ENCODE results near the gene DCST2. TPM values are rescaled to one million over a fixed set of nuclear protein-coding genes. Genes with fewer than 3 reads are reported as not detected.

Gene DCST2
- total RNA-seq, 1 experiment from 2014 or later: 0.90 TPM

DNA sequence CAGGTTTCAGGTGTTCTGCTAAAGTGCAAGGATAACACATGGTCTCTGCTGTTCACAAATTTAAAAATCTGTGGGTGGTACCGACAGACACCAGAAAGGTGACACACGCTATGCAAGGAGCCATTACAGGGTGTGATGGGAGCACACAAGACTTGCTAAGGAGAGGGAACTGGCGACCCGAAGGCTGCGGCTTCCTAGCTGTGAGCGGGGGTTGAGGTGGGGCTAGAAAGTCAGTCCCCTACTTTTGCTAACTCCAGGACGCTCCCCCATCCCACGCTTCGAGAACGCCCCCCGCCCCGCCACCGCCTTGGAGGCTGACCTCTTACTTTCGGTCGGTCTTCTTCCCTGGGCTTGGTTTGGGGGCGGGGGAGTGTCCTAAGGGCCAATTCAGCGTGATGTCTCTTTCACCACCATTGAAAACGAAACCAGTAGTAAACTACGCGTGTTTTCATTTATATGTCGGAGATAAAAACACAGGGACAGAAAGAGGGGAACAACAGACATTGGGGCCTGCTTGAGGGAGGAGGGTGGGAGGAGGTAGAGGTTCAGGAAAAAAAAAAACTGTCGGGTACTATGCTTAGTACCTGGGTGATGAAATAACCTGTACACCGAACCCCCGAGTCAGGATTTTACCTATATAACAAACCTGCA is 58.0 kb downstream of the DCST2 start:
- DNase-seq (ENCODE audit: low spot score): peak; percentile 63

DNA sequence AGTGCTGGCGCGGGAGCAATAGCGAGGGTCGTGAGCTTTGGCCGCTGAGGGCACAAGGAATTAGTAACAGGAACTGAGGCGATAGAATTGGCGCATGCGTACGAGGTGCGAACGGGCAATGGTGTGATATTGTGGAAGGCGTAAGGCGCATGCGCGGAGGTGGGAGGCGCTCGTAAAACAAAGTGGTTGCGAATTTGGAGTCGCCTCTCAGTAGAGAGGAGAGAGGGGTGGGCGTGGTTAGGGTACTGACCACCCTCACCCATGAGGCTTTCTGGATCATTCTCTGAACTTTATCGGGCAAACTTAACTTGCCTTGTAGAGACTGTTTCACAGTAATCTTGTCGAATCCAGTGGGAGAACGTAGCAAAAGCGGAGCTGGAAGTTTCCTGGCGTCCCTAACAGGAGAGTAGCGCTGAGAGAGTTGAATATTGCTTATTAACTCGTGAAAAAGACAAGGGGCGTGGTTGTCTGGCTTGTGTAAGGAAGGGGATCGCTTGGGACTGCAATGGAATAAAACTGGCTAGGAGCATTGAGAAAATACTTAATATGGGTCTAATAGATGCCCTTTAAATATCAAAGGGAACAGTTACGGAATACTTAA is 58.7 kb downstream of the DCST2 start:
- DNase-seq (ENCODE audit: low spot score): peak; percentile 98

DNA sequence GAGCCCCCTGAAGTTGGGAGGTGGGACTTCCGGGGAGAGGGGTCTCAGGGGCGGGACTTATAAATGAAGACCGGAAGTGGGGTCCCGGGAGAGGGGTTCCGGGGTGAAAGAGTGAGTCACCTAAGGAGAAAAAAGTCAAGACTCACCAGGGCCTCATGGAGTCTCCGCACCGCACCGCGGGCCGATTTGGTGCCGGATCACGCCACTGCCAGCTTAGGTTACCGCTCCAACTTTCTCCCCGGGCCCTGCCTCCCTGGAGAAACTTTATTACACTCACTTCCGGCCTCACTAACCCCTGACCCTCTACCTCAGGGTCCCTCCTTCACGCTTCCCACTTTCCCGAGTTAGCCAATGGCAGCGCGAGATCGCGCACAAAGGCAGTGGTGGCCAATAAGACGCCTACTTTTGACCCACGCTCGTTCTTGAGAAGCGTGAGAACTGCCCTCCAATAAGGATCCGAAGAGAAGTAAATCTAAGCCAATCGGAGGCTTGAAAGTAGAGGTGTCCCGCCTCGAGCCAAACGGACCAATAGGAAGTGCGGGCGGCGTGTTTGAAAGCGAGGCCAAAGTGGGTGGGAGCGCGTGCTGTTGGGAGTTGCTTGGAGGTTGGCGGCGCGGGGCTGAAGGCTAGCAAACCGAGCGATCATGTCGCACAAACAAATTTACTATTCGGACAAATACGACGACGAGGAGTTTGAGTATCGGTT is 59.3 kb downstream of the DCST2 start, which contains the start of gene CKS1B:
CKS1B (plus strand) TSS at position 580 of the 706 bp plus-strand sequence; CDS start at position 645, 65 bp downstream.
- peak; percentile 100 for DNase-seq (ENCODE audit: low spot score)

DNA sequence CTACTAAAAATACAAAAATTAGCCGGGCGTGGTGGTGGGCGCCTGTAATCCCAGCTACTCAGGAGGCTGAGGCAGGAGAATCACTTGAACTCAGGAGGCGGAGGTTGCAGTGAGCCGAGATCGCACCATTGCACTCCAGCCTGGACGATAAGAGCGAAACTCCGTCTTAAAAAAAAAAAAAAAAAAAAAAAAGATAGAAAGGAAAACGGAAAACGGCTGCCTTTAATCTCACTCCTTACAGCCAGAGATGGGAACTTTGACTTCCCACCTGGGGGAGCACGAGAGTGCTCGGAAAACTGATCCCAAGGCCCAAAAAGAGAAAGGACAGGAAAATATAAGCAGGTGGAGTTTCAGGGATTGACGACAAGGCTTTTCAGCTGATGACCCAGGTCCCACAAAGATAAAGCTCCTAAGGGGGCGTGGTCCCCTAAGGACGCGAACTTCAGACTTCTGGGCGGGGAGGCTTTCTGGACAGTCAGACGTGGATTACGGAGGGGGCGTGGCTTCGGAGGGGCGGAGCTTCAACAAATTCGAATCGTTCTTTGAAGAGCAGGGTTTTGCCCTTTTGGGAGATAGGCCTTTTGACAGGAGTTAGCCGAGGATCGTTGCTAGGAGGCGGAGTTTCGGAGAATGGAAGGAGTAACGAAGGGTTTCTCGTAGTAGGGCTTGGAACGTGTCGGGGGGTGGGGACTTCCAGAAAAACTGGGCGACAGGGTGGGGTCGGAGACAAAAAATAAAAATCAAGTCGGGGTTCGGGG is 60.1 kb downstream of the DCST2 start:
- peak; percentile 100 for DNase-seq (ENCODE audit: low spot score)

DNA sequence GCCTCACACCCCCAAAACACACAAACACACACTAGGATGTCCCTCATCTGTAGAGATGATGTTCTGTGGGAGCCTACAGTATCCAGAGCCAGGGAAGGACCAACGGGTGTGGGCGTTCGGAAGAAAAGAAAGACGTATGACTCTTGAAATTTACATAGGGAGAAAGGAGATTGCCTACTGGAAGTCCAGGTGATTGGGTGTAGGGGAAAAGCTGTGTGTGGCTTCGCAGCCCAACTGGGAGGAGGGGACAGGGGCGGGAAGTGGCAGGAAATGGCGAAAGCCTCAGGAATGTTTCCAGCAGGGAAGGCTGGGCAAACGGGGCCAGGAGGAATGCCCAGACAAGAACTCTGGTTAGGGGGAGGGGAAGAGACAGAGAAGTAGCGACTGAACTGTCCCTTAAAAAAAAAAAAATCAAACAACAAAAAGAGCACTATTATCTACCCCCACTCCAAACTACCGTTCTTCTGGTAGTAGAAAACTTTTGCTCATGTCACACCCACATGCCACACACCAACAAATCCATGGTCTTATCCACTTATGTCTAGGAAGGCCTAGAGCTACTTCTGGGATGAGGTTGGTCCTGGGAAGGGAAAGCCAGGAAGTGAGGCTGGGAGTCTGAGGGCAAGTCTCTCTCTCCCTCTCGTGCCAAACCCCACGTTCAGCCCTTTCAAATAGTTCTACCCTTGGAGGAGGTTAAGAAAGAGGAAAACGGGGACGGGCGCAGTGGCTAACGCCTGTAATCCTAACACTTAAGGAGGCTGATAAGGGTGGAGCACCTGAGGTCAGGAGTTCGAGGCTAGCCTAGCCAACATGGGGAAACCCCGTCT is 60.9 kb downstream of the DCST2 start:
- peak; percentile 99 for DNase-seq (ENCODE audit: low spot score)

DNA sequence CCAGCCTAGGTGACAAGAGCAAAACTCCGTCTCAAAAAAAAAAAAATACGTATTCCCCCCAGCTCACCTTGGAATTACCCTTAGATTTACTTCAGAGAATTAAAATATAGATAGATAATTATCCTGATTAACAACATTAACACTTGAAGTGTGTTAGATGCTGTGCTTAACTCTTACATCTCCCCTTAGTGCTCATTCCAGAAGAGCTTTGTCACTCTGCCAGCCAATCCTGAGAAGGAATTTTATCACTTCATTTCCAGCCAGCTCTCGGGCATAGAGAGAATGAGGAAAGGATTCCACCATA is 61.4 kb downstream of the DCST2 start:
- no peak for DNase-seq (ENCODE audit: low spot score)

DNA sequence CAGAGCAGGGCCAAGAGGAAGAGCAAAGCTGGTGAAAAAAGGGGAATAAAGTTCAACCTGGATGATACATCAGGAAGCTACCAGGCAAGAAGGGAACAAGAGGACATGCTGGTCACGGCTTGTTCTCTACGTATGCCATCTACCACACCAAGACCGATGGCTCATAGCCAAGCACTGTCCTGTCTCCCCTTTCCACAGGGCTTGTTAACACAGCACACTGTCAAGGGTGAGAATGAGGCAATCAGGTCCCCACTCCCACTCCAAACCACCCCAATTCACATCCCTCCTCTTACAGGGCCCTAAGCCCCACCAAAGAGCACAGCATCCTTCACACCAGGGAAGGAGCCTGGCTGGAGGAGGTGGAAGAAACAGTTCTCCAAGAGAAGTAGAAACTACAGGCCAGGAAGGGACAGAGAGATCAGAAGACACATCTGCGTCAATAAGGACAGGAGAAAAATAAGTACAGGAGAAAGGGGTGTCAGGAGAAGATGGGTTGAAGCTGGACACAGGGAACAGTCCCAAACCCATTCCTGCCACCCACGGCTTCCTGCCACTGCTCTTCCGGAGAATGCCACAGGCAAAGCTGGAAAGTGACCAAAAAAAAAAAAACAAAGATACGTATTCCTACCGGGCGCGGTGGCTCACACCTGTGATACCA is 62.1 kb downstream of the DCST2 start:
- DNase-seq (ENCODE audit: low spot score): peak; percentile 73

DNA sequence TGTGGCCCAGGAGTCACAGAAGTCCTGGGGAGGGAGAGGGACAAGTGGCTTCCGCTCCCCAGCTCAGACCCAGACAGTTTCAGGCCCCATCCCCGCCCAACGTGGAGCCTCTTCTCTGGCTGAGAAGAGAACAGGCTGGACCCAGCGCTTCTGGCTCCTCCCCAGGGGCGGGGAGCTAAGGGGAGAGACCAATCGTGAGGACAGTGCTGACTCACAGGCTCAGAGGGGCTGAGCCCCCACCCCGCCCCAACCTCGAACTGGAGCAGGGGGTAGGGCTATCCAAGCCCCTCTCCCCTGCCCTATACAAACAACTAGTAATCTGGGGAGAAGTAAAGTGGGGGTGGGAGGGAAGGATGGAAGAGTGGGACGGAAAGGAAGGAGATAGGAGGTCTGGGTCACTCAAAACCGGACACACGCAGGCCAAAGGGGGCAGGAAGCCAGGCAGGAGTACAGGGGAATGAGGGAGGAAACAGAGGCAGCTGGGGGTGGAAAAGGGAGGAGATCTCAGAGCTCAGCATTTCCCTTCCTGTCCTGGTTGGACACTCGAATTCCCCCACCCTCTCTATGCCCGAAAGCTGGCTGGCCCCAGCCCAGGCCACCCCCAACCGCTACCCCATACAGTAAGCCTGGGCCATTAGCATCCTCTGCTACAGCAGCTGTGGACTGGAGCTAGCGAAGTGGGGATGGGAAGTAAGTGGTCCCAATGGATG is 62.8 kb downstream of the DCST2 start, which contains the start of gene SHC1:
SHC1 (minus strand) TSS at position 117 of the 710 bp plus-strand sequence. CDS start 221 bp downstream, outside the sequence.
- DNase-seq (ENCODE audit: low spot score): peak; percentile 99

DNA sequence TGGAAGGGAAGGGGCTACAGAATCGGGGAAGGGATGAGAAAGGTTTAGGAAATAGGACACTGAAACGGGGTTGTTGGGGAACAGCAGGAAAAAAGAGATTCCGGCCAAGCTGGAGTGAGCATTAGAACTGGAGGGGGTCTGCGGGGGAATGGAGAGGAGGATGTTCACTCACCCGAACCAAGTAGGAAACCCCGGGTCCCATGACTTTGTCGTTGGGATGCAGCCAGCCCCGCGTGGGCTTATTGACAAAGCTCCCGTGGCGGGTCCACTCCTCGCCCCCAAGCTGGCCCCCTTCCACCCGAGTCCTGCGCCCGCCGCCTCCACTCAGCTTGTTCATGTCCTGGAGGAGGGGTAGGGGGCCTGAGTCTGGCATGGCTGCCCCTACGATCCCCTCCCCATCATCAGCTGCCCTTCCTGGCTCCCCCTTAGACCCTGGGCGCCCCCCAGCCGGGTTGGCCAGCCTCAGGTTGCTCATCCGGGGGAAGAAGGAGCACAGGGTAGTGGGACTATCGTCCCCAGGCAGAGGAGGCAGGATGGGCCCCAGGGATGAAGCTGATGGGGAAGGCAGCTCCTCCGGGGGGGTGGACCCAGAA is 63.6 kb downstream of the DCST2 start:
- DNase-seq (ENCODE audit: low spot score): no peak

DNA sequence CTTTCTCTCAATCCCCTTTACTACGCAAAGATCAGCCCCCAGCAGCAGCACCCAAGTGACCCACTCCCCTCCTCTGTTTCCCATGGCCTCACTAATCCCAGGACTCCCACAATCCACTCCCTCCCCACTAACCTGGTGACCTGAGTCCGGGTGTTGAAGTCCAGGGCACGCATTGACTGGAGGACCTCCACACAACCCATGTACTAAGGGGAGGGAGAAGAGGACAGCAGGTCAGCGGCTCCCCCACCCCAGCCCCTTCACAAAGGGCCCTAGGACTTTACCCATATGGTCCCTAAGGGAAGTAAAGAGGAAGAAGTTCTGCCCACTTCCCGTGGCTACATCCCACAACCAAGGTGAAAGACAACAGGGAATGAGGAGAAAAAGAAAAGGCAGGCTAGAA is 64.3 kb downstream of the DCST2 start:
- no peak for DNase-seq (ENCODE audit: low spot score)

DNA sequence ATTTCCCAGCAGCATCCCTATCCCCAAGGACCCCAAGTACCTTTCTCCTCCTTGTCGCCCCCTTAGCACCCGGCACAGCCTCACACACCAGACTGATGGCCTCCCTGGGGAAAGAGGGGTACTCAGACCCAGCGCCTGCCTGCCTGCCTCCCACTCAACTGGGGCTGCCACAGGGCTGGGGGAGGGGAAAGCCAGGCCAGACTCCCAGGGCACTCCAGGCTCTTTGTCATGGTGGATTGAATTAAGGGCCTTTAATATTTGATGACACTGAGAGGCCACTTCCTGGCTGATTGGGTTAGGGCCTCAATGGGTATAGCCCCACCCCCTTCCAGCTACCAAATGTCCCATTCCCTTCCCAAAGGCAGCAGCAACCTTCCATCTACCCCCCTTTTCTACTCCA is 64.8 kb downstream of the DCST2 start:
- DNase-seq (ENCODE audit: low spot score): no peak

Other genes starting within 250 kb of the DCST2 start
- 0.10 and 0.36 TPM in 2 replicates for gene KCNN3, start 163.5 kb downstream of the DCST2 start, total RNA-seq (2014; rRNA removed; shearing (Covaris generic))
- 13.9 and 14.3 TPM in 2 replicates for gene PMVK, start 97.1 kb downstream of the DCST2 start, total RNA-seq (2014; rRNA removed; shearing (Covaris generic))
- gene PBXIP1, start 77.7 kb downstream of the DCST2 start, total RNA-seq (2014; rRNA removed; shearing (Covaris generic)): 51.0 and 89.4 TPM in 2 replicates
- 27.1 and 27.5 TPM in 2 replicates for gene PYGO2, start 72.0 kb downstream of the DCST2 start, total RNA-seq (2014; rRNA removed; shearing (Covaris generic))
- 292 and 357 TPM in 2 replicates for gene SHC1, start 63.0 kb downstream of the DCST2 start, total RNA-seq (2014; rRNA removed; shearing (Covaris generic))
- gene CKS1B, start 59.1 kb downstream of the DCST2 start, total RNA-seq (2014; rRNA removed; shearing (Covaris generic)): 312 and 369 TPM in 2 replicates
- gene FLAD1, start 50.4 kb downstream of the DCST2 start, total RNA-seq (2014; rRNA removed; shearing (Covaris generic)): 63.5 and 65.9 TPM in 2 replicates
- not detected in 2 replicates for gene LENEP, start 40.2 kb downstream of the DCST2 start, total RNA-seq (2014; rRNA removed; shearing (Covaris generic))
- gene ZBTB7B, start 31.0 kb downstream of the DCST2 start, total RNA-seq (2014; rRNA removed; shearing (Covaris generic)): 27.3 and 29.5 TPM in 2 replicates
- gene DCST1, start within 50 bp of the DCST2 start, total RNA-seq (2014; rRNA removed; shearing (Covaris generic)): not detected in 2 replicates
- 144 and 154 TPM in 2 replicates for gene ADAM15, start 17.5 kb upstream of the DCST2 start, total RNA-seq (2014; rRNA removed; shearing (Covaris generic))
- 20.3 and 21.7 TPM in 2 replicates for gene EFNA4, start 30.0 kb upstream of the DCST2 start, total RNA-seq (2014; rRNA removed; shearing (Covaris generic))
- 1.5 and 2.5 TPM in 2 replicates for gene EFNA3, start 45.1 kb upstream of the DCST2 start, total RNA-seq (2014; rRNA removed; shearing (Covaris generic))
- gene EFNA1, start 94.1 kb upstream of the DCST2 start, total RNA-seq (2014; rRNA removed; shearing (Covaris generic)): 17.0 and 17.9 TPM in 2 replicates
- 30.4 and 39.8 TPM in 2 replicates for gene SLC50A1, start 102.1 kb upstream of the DCST2 start, total RNA-seq (2014; rRNA removed; shearing (Covaris generic))
- 37.4 and 116 TPM in 2 replicates for gene DPM3, start 106.8 kb upstream of the DCST2 start, total RNA-seq (2014; rRNA removed; shearing (Covaris generic))
- gene KRTCAP2, start 139.5 kb upstream of the DCST2 start, total RNA-seq (2014; rRNA removed; shearing (Covaris generic)): 122 and 126 TPM in 2 replicates
- 1.1 and 3.4 TPM in 2 replicates for gene TRIM46, start 140.1 kb upstream of the DCST2 start, total RNA-seq (2014; rRNA removed; shearing (Covaris generic))
- gene THBS3, start 174.1 kb upstream of the DCST2 start, total RNA-seq (2014; rRNA removed; shearing (Covaris generic)): 11.3 and 24.6 TPM in 2 replicates
- 85.8 and 110 TPM in 2 replicates for gene MTX1, start 174.9 kb upstream of the DCST2 start, total RNA-seq (2014; rRNA removed; shearing (Covaris generic))
- 10.7 and 11.4 TPM in 2 replicates for gene ENTREP3, start 221.7 kb upstream of the DCST2 start, total RNA-seq (2014; rRNA removed; shearing (Covaris generic))
- 136 and 169 TPM in 2 replicates for gene SCAMP3, start 228.6 kb upstream of the DCST2 start, total RNA-seq (2014; rRNA removed; shearing (Covaris generic))
- 13.9 and 21.6 TPM in 2 replicates for gene CLK2, start 239.7 kb upstream of the DCST2 start, total RNA-seq (2014; rRNA removed; shearing (Covaris generic))
- gene HCN3, start 243.7 kb upstream of the DCST2 start, total RNA-seq (2014; rRNA removed; shearing (Covaris generic)): 0.98 and 1.0 TPM in 2 replicates

Measured in A172 (cell line).